ENCODE data around the gene NUDT8. TPM values are rescaled to one million over a fixed set of nuclear protein-coding genes. Genes with fewer than 3 reads are reported as not detected.
"Not testable (repeated sequence)": the region's sequence is repeated elsewhere in the genome, so short reads cannot be mapped to it uniquely, and the experiment has no call there.

The NUDT8 gene
- total and polyA plus RNA-seq, 2 donors (not counting 1 experiment from before 2014, with no cell fraction given): 6.9 to 7.1 TPM

- POLR2A ChIA-PET; DNase-seq; H3K9ac ChIP-seq (ENCODE audit: low read length); H3K4me3 Mint-ChIP-seq; intact Hi-C loops (cut with micrococcal nuclease); H3K9me3 ChIP-seq (ENCODE audit: control extremely low read depth in 1 of 3, control insufficient read depth in 2 of 3, insufficient read depth in 1 of 3, low read length in 2 of 3); H2AFZ ChIP-seq (ENCODE audit: insufficient read depth, low read depth, low read length, poor library complexity, severe bottlenecking); H3K4me2 ChIP-seq (replicated peaks; ENCODE audit: low read depth, low read length, poor library complexity, severe bottlenecking); H3K27ac ChIP-seq (ENCODE audit: low read length in 2 of 2); H4K20me1 ChIP-seq (ENCODE audit: control insufficient read depth, insufficient read depth, low read length, poor library complexity, severe bottlenecking); H3K4me3 ChIP-seq (ENCODE audit: control extremely low read depth in 1 of 5, extremely low read depth in 1 of 5, insufficient read depth in 1 of 5, low read depth in 2 of 5, low read length in 4 of 5); CTCF ChIA-PET; ATAC-seq (ENCODE audit: low read depth); H3K27ac Mint-ChIP-seq; H3K9me3 Mint-ChIP-seq (ENCODE audit: insufficient read depth): not testable (repeated sequence)
- Mint-ChIP-seq H3K27me3 (peaks cover 21% of the 10 kb centered on the region), H3K4me1 (peaks cover 38% of the 10 kb centered on the region)
- H3K4me1 ChIP-seq (ENCODE audit: control insufficient read depth in 2 of 2, insufficient read depth in 2 of 2, low read length in 2 of 2): peaks cover 31 to 35% of the 10 kb centered on the region in 2 donors
- 69% methylated on average over 2 of the region's 4 CpGs for WGBS (ENCODE audit: insufficient coverage)
- peaks cover 0 to 23% (median 6%) of the 10 kb centered on the region in 4 experiments for H3K27me3 ChIP-seq (replicated peaks in 1 of 4; ENCODE audit: control extremely low read depth in 1 of 4, control insufficient read depth in 3 of 4, insufficient read depth in 4 of 4, low read length in 3 of 4)
- peaks cover 22% of the 10 kb centered on the region for H3K79me2 ChIP-seq (ENCODE audit: control insufficient read depth, insufficient read depth, low read length)
- peaks cover 0 to 11% of the 10 kb centered on the region in 2 experiments for H3K36me3 ChIP-seq (replicated peaks in 1 of 2; ENCODE audit: control extremely low read depth in 1 of 2, control insufficient read depth in 1 of 2, extremely low read depth in 1 of 2, insufficient read depth in 2 of 2, low read length in 1 of 2)
These were observed 25.6 kb downstream of the NUDT8 start for GRCh38 chr11:67604119-67604518.

GRCh38 chr11:67601098-67601497 is 28.6 kb downstream of the NUDT8 start:
- ATAC-seq (ENCODE audit: low read depth) (no peak), DNase-seq (no peak)
- Histone ChIP-seq H3K9me3 (ENCODE audit: control extremely low read depth in 1 of 3, control insufficient read depth in 2 of 3, insufficient read depth in 1 of 3, low read length in 2 of 3) (peaks cover 0 to 11% (median 3%) of the 10 kb centered on the region in 3 donors), H3K4me3 (ENCODE audit: control extremely low read depth in 1 of 5, extremely low read depth in 1 of 5, insufficient read depth in 1 of 5, low read depth in 2 of 5, low read length in 4 of 5) (peak overlapping the region in 1 of 5 experiments; percentile 3), H4K20me1 (ENCODE audit: control insufficient read depth, insufficient read depth, low read length, poor library complexity, severe bottlenecking) (no peaks in the 10 kb centered on the region), H2AFZ (ENCODE audit: insufficient read depth, low read depth, low read length, poor library complexity, severe bottlenecking) (no peak overlapping the region), H3K9ac (ENCODE audit: low read length) (no peak overlapping the region), H3K36me3 (replicated peaks in 1 of 2; ENCODE audit: control extremely low read depth in 1 of 2, control insufficient read depth in 1 of 2, extremely low read depth in 1 of 2, insufficient read depth in 2 of 2, low read length in 1 of 2) (no peaks in the 10 kb centered on the region), H3K27me3 (replicated peaks in 1 of 4; ENCODE audit: control extremely low read depth in 1 of 4, control insufficient read depth in 3 of 4, insufficient read depth in 4 of 4, low read length in 3 of 4) (peaks cover 0 to 23% (median 6%) of the 10 kb centered on the region in 4 experiments), H3K4me2 (replicated peaks; ENCODE audit: low read depth, low read length, poor library complexity, severe bottlenecking) (peak overlapping the region; percentile 48), H3K4me1 (ENCODE audit: control insufficient read depth in 2 of 2, insufficient read depth in 2 of 2, low read length in 2 of 2) (peaks cover 20 to 22% of the 10 kb centered on the region in 2 donors), H3K79me2 (ENCODE audit: control insufficient read depth, insufficient read depth, low read length) (no peaks in the 10 kb centered on the region), H3K27ac (ENCODE audit: low read length in 2 of 2) (no peak overlapping the region)
- intact Hi-C loops (cut with micrococcal nuclease): no loop called here
- Mint-ChIP-seq H3K4me3 (no peak overlapping the region), H3K4me1 (peaks cover 22% of the 10 kb centered on the region), H3K9me3 (ENCODE audit: insufficient read depth) (no peaks in the 10 kb centered on the region), H3K27ac (no peak overlapping the region), H3K27me3 (peaks cover 21% of the 10 kb centered on the region)
- no peak for TF ChIP-seq EZH2 (IDR thresholded peaks at IDR 0.05; ENCODE audit: borderline replicate concordance, insufficient read depth, low read depth, low read length, poor library complexity, severe bottlenecking)
- no peak for TF ChIP-seq CTCF (IDR thresholded peaks at IDR 0.05)
- CTCF ChIA-PET: interaction anchor here (0.9 to 1.1 kb wide), 3 partner anchors 13 to 27 kb away, joined by 3 to 4 read pairs (median 4); partner anchors contain the start of gene GSTP1
- WGBS (ENCODE audit: insufficient coverage): 86% methylated on average over 7 of the region's 7 CpGs
- POLR2A ChIA-PET: no interaction called here

All from B cell (primary cell).